B cell (primary cell): ENCODE measurements around the gene HSD17B2. TPM values are rescaled to one million over a fixed set of nuclear protein-coding genes. Genes with fewer than 3 reads are reported as not detected.

Experiments
- ATAC-seq: fragments of 200-7000 bp; cut with Tn5 transposase; one replicate; pipeline ENCODE4 v1.10.0; 2021; ENCODE audit warnings: low read depth, mild to moderate bottlenecking, moderate number of reproducible peaks, moderate library complexity
- CTCF ChIA-PET: fragments of 350-600 bp; sonication (Branson Sonifier 250); formaldehyde crosslinking; loops from one replicate; lab custom pipeline; 2021; ENCODE audit warnings: antibody characterized with exemption, inconsistent platforms; lab: Charles Lee
- POLR2A ChIA-PET: fragments of 350-600 bp; sonication (Branson Sonifier 250); formaldehyde crosslinking; loops from one replicate; lab custom pipeline; 2021; ENCODE audit warnings: antibody characterized with exemption; lab: Charles Lee
- DNase-seq: peaks from one replicate; pipeline ENCODE4 v3.0.0; 2013
- H2AFZ ChIP-seq: 2 replicates; pipeline ENCODE4 v1.6.1; 2012; ENCODE audit warnings: mild to moderate bottlenecking, low read depth, low read length; ENCODE audit not compliant: insufficient read depth, poor library complexity, severe bottlenecking
- H3K27ac ChIP-seq, 2 donors: 1 replicate in 1 of 2; 2 replicates in 1 of 2; pipeline ENCODE4 v1.5.1; 2012 to 2013; ENCODE audit warnings: low read length in 2 of 2, mild to moderate bottlenecking in 2 of 2, moderate library complexity in 1 of 2
- H3K27me3 ChIP-seq, 4 experiments: fragments of 200-600 bp in 1 of 4; sonication (generic) in 1 of 4; replicated peaks in 1 of 4; 1 replicate in 2 of 4; 2 replicates in 2 of 4; pipeline versions ENCODE4 v1.6.1 to v1.7.0; 2013 to 2016; ENCODE audit warnings: low read length in 3 of 4, mild to moderate bottlenecking in 2 of 4, mixed read lengths in 1 of 4, moderate library complexity in 1 of 4; ENCODE audit not compliant: insufficient read depth in 4 of 4, control insufficient read depth in 3 of 4; ENCODE audit errors: control extremely low read depth in 1 of 4
- H3K36me3 ChIP-seq, 2 experiments: replicated peaks in 1 of 2; 1 replicate in 1 of 2; 2 replicates in 1 of 2; pipeline versions ENCODE4 v1.6.1 to v1.7.1; 2013; ENCODE audit warnings: low read length in 1 of 2; ENCODE audit not compliant: insufficient read depth in 2 of 2, control insufficient read depth in 1 of 2; ENCODE audit errors: control extremely low read depth in 1 of 2, extremely low read depth in 1 of 2
- H3K4me1 ChIP-seq, 2 donors: fragments of 200-600 bp in 1 of 2; sonication (generic) in 1 of 2; 1 replicate in 1 of 2; 2 replicates in 1 of 2; pipeline versions ENCODE4 v1.5.1 to v1.6.1; 2013 to 2017; ENCODE audit warnings: low read length in 2 of 2; ENCODE audit not compliant: control insufficient read depth in 2 of 2, insufficient read depth in 2 of 2
- H3K4me2 ChIP-seq: replicated peaks from 2 replicates; pipeline ENCODE3; 2012; ENCODE audit warnings: mild to moderate bottlenecking, low read depth, low read length; ENCODE audit not compliant: poor library complexity, severe bottlenecking
- H3K4me3 ChIP-seq, 5 experiments: fragments of 200-600 bp in 1 of 5; sonication (generic) in 1 of 5; 1 replicate in 3 of 5; 2 replicates in 2 of 5; pipeline versions ENCODE4 v1.5.1 to v1.7.0; 2011 to 2016; ENCODE audit warnings: low read length in 4 of 5, mild to moderate bottlenecking in 4 of 5, low read depth in 2 of 5, control low read depth in 1 of 5, moderate library complexity in 1 of 5; ENCODE audit not compliant: insufficient read depth in 1 of 5; ENCODE audit errors: control extremely low read depth in 1 of 5, extremely low read depth in 1 of 5
- H3K79me2 ChIP-seq: fragments of 200-600 bp; sonication (generic); one replicate; pipeline ENCODE4 v1.6.0; 2016; ENCODE audit warnings: low read length; ENCODE audit not compliant: control insufficient read depth, insufficient read depth
- H3K9ac ChIP-seq: fragments of 200-600 bp; sonication (generic); 2 replicates; pipeline ENCODE4 v1.6.1; 2017; ENCODE audit warnings: mild to moderate bottlenecking, low read length, moderate library complexity
- H3K9me3 ChIP-seq, 3 donors: one replicate each; pipeline versions ENCODE4 v1.6.1 to v1.7.1; 2013; ENCODE audit warnings: low read length in 2 of 3; ENCODE audit not compliant: control insufficient read depth in 2 of 3, insufficient read depth in 1 of 3; ENCODE audit errors: control extremely low read depth in 1 of 3
- H4K20me1 ChIP-seq: 2 replicates; pipeline ENCODE4 v1.6.0; 2012; ENCODE audit warnings: mild to moderate bottlenecking, low read length; ENCODE audit not compliant: insufficient read depth, control insufficient read depth, poor library complexity, severe bottlenecking
- H3K27ac Mint-ChIP-seq: one replicate; pipeline ENCODE4 v1.8.0; 2021; ENCODE audit warnings: mixed read lengths
- H3K27me3 Mint-ChIP-seq: one replicate; pipeline ENCODE4 v1.8.0; 2021; ENCODE audit warnings: mixed read lengths
- H3K4me1 Mint-ChIP-seq: one replicate; pipeline ENCODE4 v1.8.0; 2021; ENCODE audit warnings: mixed read lengths
- H3K4me3 Mint-ChIP-seq: one replicate; pipeline ENCODE4 v1.8.0; 2021; ENCODE audit warnings: mixed read lengths
- H3K9me3 Mint-ChIP-seq: one replicate; pipeline ENCODE4 v1.8.0; 2022; ENCODE audit warnings: mixed read lengths; ENCODE audit not compliant: insufficient read depth
- EZH2 ChIP-seq: IDR thresholded peaks from 2 replicates; pipeline ENCODE4 v1.6.1; 2012; ENCODE audit warnings: borderline replicate concordance, low read depth, mild to moderate bottlenecking, moderate library complexity, low read length; ENCODE audit not compliant: insufficient read depth, poor library complexity, severe bottlenecking
- WGBS: methylation state at CpG from one replicate; pipeline ENCODE4 v1.1.5; 2013; ENCODE audit warnings: missing lambda C conversion rate; ENCODE audit not compliant: insufficient coverage; 5-methylcytosine and 5-hydroxymethylcytosine counted together
- intact Hi-C: fragments of 100-400 bp; cut with micrococcal nuclease; formaldehyde crosslinking; loops from one replicate; pipeline ENCODE4 v1.10.0; 2022
- polyA plus RNA-seq: library from polyadenylated mRNA; depleted of rRNA; stranded (reverse); fragments of >200 nt; gene quantifications from 2 replicates; pipeline ENCODE4 v1.2.3, GENCODE V29; 2012
- total RNA-seq, 2 donors: library from RNA; stranded (reverse); fragments of 120-200 nt in 1 of 2; gene quantifications; 1 replicate in 1 of 2; 2 replicates in 1 of 2; pipeline versions ENCODE4 v1.2.3 to v1.2.4, GENCODE V29; 2013 to 2022
- TF ChIP-seq, protein P1 (sequence below): fragments of 200-600 bp; IDR thresholded peaks from one replicate; pipeline ENCODE4 v1.8.0; 2022; ENCODE audit warnings: antibody characterized with exemption, mild to moderate bottlenecking

HSD17B2 gene
- total and polyA plus RNA-seq, 2 donors (not counting 1 experiment from before 2014, with no cell fraction given): not detected

DNA sequence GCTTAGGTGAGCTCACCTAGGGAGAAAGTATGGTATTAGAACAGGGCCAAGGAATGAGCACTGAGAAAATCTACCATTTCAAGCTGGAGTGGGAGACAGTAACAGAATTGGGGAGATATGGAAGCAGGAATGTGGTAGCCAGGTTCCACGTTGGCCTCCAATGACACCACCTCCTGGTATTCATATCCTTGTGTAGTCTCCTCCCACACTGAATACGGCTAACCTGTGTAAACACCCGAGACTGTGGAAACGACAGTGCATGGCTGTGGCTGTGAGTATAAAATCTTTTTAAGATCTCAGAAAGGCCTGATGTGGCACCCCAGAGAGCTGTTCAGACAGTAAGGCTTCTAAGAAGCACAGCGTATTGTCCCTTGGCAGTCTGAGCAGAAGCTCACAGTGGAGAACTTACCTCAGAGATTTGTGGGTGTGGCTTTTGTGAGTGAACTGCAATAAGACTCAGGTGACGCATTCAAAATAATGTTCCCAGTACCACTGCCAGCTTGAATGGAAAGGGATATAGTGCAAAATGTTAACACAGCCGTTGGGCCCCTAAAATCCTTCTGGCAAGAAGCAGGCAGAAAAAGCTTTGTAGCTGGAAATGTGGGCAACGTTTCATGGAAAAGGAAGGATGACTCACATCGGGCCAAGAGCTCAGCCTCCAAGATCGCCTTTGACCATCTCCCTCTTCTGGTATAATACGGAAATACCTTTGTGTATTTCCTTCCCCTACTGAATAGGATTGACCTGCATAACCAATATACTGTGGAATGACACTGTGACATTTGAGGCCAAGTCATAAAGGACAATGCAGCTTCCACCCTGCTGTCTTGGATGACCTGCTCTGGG is 38.2 kb upstream of the HSD17B2 start:
- POLR2A ChIA-PET: no interaction called here

DNA sequence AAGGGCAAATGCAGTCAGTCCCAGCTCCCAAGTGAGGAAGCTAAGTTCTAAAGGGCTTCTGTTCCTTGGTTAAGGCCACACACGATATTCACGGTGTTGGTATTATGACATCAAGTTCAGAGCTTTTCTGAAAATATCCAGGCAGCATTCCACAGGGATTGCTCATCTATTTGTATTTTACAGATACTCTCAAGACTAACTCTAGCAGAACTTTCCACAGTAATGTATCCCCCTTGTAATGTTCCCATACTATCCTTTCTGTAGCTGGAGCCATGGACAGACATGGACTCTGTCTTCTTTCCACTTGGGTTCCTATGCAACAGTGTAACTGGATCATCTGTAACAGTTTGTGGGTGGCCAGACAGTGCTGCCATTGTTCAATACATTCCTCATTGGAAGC is 37.3 kb upstream of the HSD17B2 start:
- no peak overlapping the region for H3K4me3 Mint-ChIP-seq

More for the DNA sequence above, 38.2 kb upstream of the HSD17B2 start:
- H3K4me3 Mint-ChIP-seq: no peak overlapping the region
- DNase-seq (no peak), ATAC-seq (no peak)
- H3K27me3 ChIP-seq: no peaks in the 10 kb centered on the region
- H3K27me3 Mint-ChIP-seq: no peaks in the 10 kb centered on the region
- no peak for TF ChIP-seq EZH2
- TF ChIP-seq, protein P1, sequence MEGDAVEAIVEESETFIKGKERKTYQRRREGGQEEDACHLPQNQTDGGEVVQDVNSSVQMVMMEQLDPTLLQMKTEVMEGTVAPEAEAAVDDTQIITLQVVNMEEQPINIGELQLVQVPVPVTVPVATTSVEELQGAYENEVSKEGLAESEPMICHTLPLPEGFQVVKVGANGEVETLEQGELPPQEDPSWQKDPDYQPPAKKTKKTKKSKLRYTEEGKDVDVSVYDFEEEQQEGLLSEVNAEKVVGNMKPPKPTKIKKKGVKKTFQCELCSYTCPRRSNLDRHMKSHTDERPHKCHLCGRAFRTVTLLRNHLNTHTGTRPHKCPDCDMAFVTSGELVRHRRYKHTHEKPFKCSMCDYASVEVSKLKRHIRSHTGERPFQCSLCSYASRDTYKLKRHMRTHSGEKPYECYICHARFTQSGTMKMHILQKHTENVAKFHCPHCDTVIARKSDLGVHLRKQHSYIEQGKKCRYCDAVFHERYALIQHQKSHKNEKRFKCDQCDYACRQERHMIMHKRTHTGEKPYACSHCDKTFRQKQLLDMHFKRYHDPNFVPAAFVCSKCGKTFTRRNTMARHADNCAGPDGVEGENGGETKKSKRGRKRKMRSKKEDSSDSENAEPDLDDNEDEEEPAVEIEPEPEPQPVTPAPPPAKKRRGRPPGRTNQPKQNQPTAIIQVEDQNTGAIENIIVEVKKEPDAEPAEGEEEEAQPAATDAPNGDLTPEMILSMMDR: no peak
- WGBS: 97% methylated on average over 5 of the region's 11 CpGs
- peaks cover 0 to 14% of the 10 kb centered on the region in 2 experiments for H3K36me3 ChIP-seq
- no peak overlapping the region for H3K9ac ChIP-seq
- H3K9me3 ChIP-seq: no peaks in the 10 kb centered on the region
- H3K9me3 Mint-ChIP-seq: no peaks in the 10 kb centered on the region
- intact Hi-C loops: no loop called here
- H3K27ac Mint-ChIP-seq: no peak overlapping the region
- H3K79me2 ChIP-seq: no peaks in the 10 kb centered on the region
- no peak overlapping the region for H3K4me2 ChIP-seq
- H4K20me1 ChIP-seq: no peaks in the 10 kb centered on the region
- H2AFZ ChIP-seq: no peak overlapping the region
- H3K4me1 ChIP-seq: no peaks in the 10 kb centered on the region
- H3K27ac ChIP-seq: no peak overlapping the region
- no peaks in the 10 kb centered on the region for H3K4me1 Mint-ChIP-seq
- CTCF ChIA-PET: interaction anchor here (0.5 to 1.3 kb wide), 3 partner anchors 11 to 943 kb away, joined by 3 to 4 read pairs (median 4); no protein-coding TSS in a partner anchor
- no peak overlapping the region for H3K4me3 ChIP-seq

More for the DNA sequence above, 37.3 kb upstream of the HSD17B2 start:
- Histone ChIP-seq H3K79me2 (no peaks in the 10 kb centered on the region), H3K4me3 (no peak overlapping the region), H2AFZ (no peak overlapping the region), H3K27ac (no peak overlapping the region), H3K9ac (no peak overlapping the region), H3K27me3 (no peaks in the 10 kb centered on the region), H3K36me3 (peaks cover 0 to 14% of the 10 kb centered on the region in 2 experiments), H3K4me2 (no peak overlapping the region), H3K4me1 (no peaks in the 10 kb centered on the region), H4K20me1 (no peaks in the 10 kb centered on the region), H3K9me3 (no peaks in the 10 kb centered on the region)
- H3K27me3 Mint-ChIP-seq: no peaks in the 10 kb centered on the region
- TF ChIP-seq, protein P1: no peak
- no peak for TF ChIP-seq EZH2
- ATAC-seq (no peak), DNase-seq (no peak)
- POLR2A ChIA-PET: no interaction called here
- 100% methylated on average over 2 of the region's 2 CpGs for WGBS
- H3K9me3 Mint-ChIP-seq: no peaks in the 10 kb centered on the region
- intact Hi-C loops: no loop called here
- H3K4me1 Mint-ChIP-seq: no peaks in the 10 kb centered on the region
- no peak overlapping the region for H3K27ac Mint-ChIP-seq
- CTCF ChIA-PET: interaction anchor here (1.3 kb wide), 2 partner anchors 10 to 12 kb away, joined by 3 to 4 read pairs; no protein-coding TSS in a partner anchor
